ENCODE measurements around the gene UBALD2. TPM values are rescaled to one million over a fixed set of nuclear protein-coding genes. Genes with fewer than 3 reads are reported as not detected.
"Not testable (repeated sequence)": the region's sequence is repeated elsewhere in the genome, so short reads cannot be mapped to it uniquely, and the experiment has no call there.

The UBALD2 gene
- 1 to 10 TPM; 8.4 to 9.7 TPM for total RNA-seq

- Histone ChIP-seq H3K27ac (peak within 1 kb of the TSS; percentile 88 to 95), H3K4me3 (peak within 1 kb of the TSS; percentile 95 to 97), H3K27me3 (no peaks in the 10 kb centered on the region), H3K4me1 (peaks cover 0 to 54% of the 10 kb centered on the region in 2 donors), H3K9me3 (no peaks in the 10 kb centered on the region), H3K36me3 (peaks cover under 1% of the 10 kb centered on the region)
- TF ChIP-seq, protein P1, sequence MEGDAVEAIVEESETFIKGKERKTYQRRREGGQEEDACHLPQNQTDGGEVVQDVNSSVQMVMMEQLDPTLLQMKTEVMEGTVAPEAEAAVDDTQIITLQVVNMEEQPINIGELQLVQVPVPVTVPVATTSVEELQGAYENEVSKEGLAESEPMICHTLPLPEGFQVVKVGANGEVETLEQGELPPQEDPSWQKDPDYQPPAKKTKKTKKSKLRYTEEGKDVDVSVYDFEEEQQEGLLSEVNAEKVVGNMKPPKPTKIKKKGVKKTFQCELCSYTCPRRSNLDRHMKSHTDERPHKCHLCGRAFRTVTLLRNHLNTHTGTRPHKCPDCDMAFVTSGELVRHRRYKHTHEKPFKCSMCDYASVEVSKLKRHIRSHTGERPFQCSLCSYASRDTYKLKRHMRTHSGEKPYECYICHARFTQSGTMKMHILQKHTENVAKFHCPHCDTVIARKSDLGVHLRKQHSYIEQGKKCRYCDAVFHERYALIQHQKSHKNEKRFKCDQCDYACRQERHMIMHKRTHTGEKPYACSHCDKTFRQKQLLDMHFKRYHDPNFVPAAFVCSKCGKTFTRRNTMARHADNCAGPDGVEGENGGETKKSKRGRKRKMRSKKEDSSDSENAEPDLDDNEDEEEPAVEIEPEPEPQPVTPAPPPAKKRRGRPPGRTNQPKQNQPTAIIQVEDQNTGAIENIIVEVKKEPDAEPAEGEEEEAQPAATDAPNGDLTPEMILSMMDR (IDR thresholded peaks at IDR 0.05) = peak in 1 of 2 donors; percentile 6
- peak; percentile 100 for DNase-seq (ENCODE audit: low spot score)
Measured at GRCh38 chr17:76264755-76265623, at the start of gene UBALD2. Gene UBALD2 (plus strand): TSS chr17:76265348. CDS start chr17:76265506, 158 bp downstream.

- no peaks in the 10 kb centered on the region for H3K4me1 ChIP-seq
- DNase-seq (ENCODE audit: low spot score) = no peak
- TF ChIP-seq, protein P1 (IDR thresholded peaks at IDR 0.05) = no peak
- H3K9me3 ChIP-seq = no peaks in the 10 kb centered on the region
- H3K36me3 ChIP-seq = no peaks in the 10 kb centered on the region
- no peaks in the 10 kb centered on the region for H3K27me3 ChIP-seq
- H3K27ac ChIP-seq = no peak overlapping the region
- no peak overlapping the region for H3K4me3 ChIP-seq
Measured at GRCh38 chr17:76217081-76217480, 48.1 kb upstream of the UBALD2 start.

DNA sequence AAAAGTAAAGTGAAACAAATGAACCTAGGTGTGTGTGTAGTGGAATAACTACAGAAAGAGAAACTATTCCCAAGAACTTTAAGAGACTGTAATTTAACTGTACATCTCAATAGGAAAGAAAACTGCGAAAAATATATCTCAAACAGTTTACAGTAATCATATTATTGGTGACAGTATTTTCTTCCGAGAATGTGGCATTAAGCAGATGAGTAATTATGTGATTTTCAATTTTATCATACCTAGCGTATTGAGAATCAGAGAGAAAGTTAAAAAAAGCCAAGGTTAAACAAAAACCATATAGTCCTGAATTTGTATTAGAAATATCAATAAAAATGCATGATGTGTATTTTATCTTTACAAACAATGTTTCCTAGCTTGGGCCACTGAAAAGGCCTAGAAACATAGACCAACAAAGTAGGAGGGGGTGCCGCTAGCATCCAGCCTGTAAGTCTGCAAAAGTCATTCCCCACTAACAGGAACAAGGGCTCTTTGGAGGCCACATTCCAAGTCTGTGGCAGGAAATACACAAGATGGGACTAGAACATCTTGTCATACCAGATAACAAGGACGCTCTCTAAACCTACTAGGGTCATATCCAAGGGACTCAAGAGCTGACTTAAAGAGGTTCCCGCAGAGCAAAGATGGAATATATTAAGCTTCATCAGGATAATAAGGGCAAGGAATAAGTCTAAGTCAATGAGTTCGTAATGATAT lies 45.3 kb upstream of the UBALD2 start:
- H3K36me3 ChIP-seq = no peaks in the 10 kb centered on the region
- no peaks in the 10 kb centered on the region for H3K9me3 ChIP-seq
- no peak for DNase-seq (ENCODE audit: low spot score)
- TF ChIP-seq, protein P1 (IDR thresholded peaks at IDR 0.05) = no peak
- H3K4me3 ChIP-seq = no peak overlapping the region
- no peak overlapping the region for H3K27ac ChIP-seq
- no peaks in the 10 kb centered on the region for H3K27me3 ChIP-seq
- no peaks in the 10 kb centered on the region for H3K4me1 ChIP-seq

- TF ChIP-seq, protein P1 (IDR thresholded peaks at IDR 0.05) = no peak
- Histone ChIP-seq H3K36me3 (no peaks in the 10 kb centered on the region), H3K27ac (no peak overlapping the region), H3K27me3 (no peaks in the 10 kb centered on the region), H3K9me3 (no peaks in the 10 kb centered on the region), H3K4me3 (no peak overlapping the region), H3K4me1 (no peaks in the 10 kb centered on the region)
- no peak for DNase-seq (ENCODE audit: low spot score)
Measured at GRCh38 chr17:76223802-76224201, 41.3 kb upstream of the UBALD2 start.

DNA sequence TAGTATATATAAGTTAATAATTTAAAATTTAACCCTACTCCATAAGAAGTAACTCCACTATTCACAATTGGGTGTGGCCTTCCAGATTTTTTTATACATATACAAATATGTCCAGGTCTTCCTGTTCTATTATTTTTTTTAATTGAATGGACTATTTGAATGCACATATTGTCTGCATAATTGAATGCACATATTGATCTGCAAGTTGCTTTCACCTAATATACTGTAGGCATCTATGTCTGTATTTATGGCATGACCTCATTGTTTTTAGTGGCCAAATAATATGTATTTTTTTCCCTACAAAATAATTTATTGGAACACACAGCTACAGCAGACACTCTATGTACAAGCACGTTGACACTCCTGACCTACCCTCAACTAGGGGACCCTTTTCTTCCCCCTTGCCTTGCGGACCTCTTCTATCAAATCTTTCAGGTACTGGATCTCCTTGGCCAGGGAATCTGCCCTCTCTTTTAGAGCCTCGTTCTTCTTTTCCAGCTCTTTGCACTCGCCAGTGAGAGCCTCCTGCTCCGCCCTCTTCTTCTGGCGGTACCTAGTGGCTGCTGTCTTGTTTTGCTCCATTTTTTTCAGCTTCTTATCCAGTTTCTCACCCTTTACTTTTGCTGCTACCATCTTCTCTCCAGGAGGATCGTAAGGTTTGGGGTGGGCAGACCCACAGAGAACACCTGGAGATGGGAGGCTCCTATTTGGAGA lies 39.6 kb upstream of the UBALD2 start:
- H3K4me3 ChIP-seq; H3K27me3 ChIP-seq; H3K27ac ChIP-seq; DNase-seq (ENCODE audit: low spot score); H3K4me1 ChIP-seq; H3K9me3 ChIP-seq; H3K36me3 ChIP-seq: not testable (repeated sequence)

GRCh38 chr17:76226749-76227148 lies 38.4 kb upstream of the UBALD2 start:
- H3K27ac ChIP-seq; H3K27me3 ChIP-seq; H3K4me3 ChIP-seq; H3K4me1 ChIP-seq; H3K9me3 ChIP-seq; H3K36me3 ChIP-seq; DNase-seq (ENCODE audit: low spot score): not testable (repeated sequence)
